Raji (cell line): ENCODE measurements around the gene VTN.

ENCODE experiments used
- POLR2A ChIP-seq: IDR thresholded peaks from 2 replicates; pipeline ENCODE4 v1.6.1; 2011; ENCODE audit warnings: low read depth, low read length, control low read depth; ENCODE audit not compliant: insufficient read depth

Gene VTN

GRCh38 chr17:28398280-28398981, 28.3 kb upstream of the VTN start:
- no peak for TF ChIP-seq POLR2A

- TF ChIP-seq POLR2A = no peak
These were observed 27.7 kb upstream of the VTN start for GRCh38 chr17:28397687-28398279.

- no peak for TF ChIP-seq POLR2A
These were observed 27.2 kb upstream of the VTN start for GRCh38 chr17:28397275-28397674.

GRCh38 chr17:28396635-28397239, 26.6 kb upstream of the VTN start:
- no peak for TF ChIP-seq POLR2A

- TF ChIP-seq POLR2A = no peak
These were observed 25.9 kb upstream of the VTN start for GRCh38 chr17:28395968-28396367.

- TF ChIP-seq POLR2A = no peak
These were observed 25.3 kb upstream of the VTN start for GRCh38 chr17:28395426-28395825.

- no peak for TF ChIP-seq POLR2A
These were observed 24.4 kb upstream of the VTN start for GRCh38 chr17:28394337-28395116.

GRCh38 chr17:28392491-28392890, 22.4 kb upstream of the VTN start:
- no peak for TF ChIP-seq POLR2A

- no peak for TF ChIP-seq POLR2A
These were observed 21.3 kb upstream of the VTN start for GRCh38 chr17:28391401-28391800.

GRCh38 chr17:28390984-28391383, 20.9 kb upstream of the VTN start:
- TF ChIP-seq POLR2A = no peak

- no peak for TF ChIP-seq POLR2A
These were observed 20.5 kb upstream of the VTN start for GRCh38 chr17:28390563-28390962.

GRCh38 chr17:28390141-28390540, 20.0 kb upstream of the VTN start:
- no peak for TF ChIP-seq POLR2A

- no peak for TF ChIP-seq POLR2A
These were observed 18.0 kb upstream of the VTN start for GRCh38 chr17:28388106-28388505.

GRCh38 chr17:28386391-28386790, 16.3 kb upstream of the VTN start:
- no peak for TF ChIP-seq POLR2A

- TF ChIP-seq POLR2A = no peak
These were observed 15.3 kb upstream of the VTN start for GRCh38 chr17:28385406-28385805.

GRCh38 chr17:28385037-28385400, 14.9 kb upstream of the VTN start:
- no peak for TF ChIP-seq POLR2A

- TF ChIP-seq POLR2A = no peak
These were observed 14.4 kb upstream of the VTN start for GRCh38 chr17:28384281-28385036.
